Large intestine (tissue), 3 donors: ENCODE data around the gene TLX3. TPM values are rescaled to one million over a fixed set of nuclear protein-coding genes. Genes with fewer than 3 reads are reported as not detected.
"Not testable (repeated sequence)": the region's sequence is repeated elsewhere in the genome, so short reads cannot be mapped to it uniquely, and the experiment has no call there.

Source experiments
- DNase-seq, 2 donors: peaks; one replicate each; pipeline versions ENCODE4 v3.0.0 to v3.0.0-alpha.2; 2013
- H3K27ac ChIP-seq: one replicate; pipeline ENCODE4 v1.5.1; 2013; ENCODE audit warnings: low read length
- H3K27me3 ChIP-seq: 2 replicates; pipeline ENCODE4 v1.6.1; 2013; ENCODE audit warnings: low read length; ENCODE audit not compliant: control insufficient read depth, insufficient read depth
- H3K36me3 ChIP-seq: 2 replicates; pipeline ENCODE4 v1.6.1; 2013; ENCODE audit warnings: low read length; ENCODE audit not compliant: control insufficient read depth, insufficient read depth
- H3K4me1 ChIP-seq: one replicate; pipeline ENCODE4 v1.6.1; 2013; ENCODE audit warnings: low read length; ENCODE audit not compliant: control insufficient read depth, insufficient read depth
- H3K4me3 ChIP-seq: one replicate; pipeline ENCODE4 v1.5.1; 2013; ENCODE audit warnings: low read length
- H3K9me3 ChIP-seq: one replicate; pipeline ENCODE4 v1.6.1; 2013; ENCODE audit warnings: mild to moderate bottlenecking, low read depth, low read length, moderate library complexity; ENCODE audit not compliant: control insufficient read depth
- WGBS: methylation state at CpG from one replicate; pipeline ENCODE4 v1.1.5; 2013; ENCODE audit warnings: low lambda C conversion rate; ENCODE audit not compliant: insufficient coverage; 5-methylcytosine and 5-hydroxymethylcytosine counted together
- polyA plus RNA-seq: library from polyadenylated mRNA; unstranded; fragments of 120-200 nt; gene quantifications from one replicate; pipeline ENCODE4 v1.2.1, GENCODE V29; 2013

Gene TLX3
- polyA plus RNA-seq, 1 donor: not detected

DNA sequence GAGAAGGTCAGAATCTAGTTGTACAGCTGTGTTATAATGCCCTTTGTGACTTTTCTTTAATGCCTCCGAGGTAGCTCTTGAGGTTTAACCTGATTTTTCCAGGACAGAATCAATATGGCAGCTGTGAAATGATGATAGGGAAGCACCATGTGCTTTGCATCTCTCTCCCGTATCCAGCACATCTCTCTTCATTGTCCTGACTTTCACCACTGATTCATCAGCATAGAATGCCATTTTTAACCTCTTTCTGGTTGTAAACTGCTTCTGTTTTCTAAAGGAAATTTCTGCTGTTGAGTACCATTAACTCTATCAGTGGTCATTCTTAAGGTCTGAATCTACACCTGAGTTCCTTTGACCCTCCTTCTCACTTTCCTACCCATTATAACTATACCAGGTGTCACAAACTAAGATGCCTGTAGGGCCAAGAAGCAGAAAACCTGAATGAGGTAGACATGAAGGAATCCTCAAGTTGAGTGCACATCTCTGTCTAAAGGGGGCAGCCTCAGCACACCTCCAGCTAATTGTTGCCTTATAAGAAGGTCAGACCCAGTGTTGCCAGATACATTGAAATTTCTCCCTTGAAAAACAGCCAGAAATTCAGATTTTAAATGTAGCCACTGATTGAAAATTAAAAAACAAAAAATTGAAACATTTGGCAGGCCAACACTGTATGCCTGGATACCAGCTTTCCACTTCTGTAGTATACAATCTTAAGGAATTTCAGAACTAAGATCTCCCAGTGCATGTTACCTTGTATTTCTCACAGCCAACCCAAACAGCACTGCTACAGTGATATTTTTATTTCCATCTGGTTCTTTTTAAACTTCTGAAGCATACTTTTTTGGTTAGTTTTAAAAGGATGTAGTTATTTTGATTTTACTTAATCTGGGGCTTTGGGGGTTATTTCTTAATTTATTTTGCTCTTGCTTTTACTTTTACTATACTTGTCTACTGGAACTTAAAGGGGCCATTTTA lies 35.8 kb upstream of the TLX3 start:
- WGBS: 100% methylated on average over 1 of the region's 2 CpGs
- Histone ChIP-seq H3K27ac (no peak overlapping the region), H3K36me3 (no peaks in the 10 kb centered on the region), H3K9me3 (no peaks in the 10 kb centered on the region), H3K4me1 (no peaks in the 10 kb centered on the region), H3K4me3 (no peak overlapping the region), H3K27me3 (no peaks in the 10 kb centered on the region)
- DNase-seq: peak; percentile 7 to 20

- WGBS: 100% methylated on average over 1 of the region's 5 CpGs
- DNase-seq: no peak
- H3K4me1 ChIP-seq: no peaks in the 10 kb centered on the region
- H3K27ac ChIP-seq: no peak overlapping the region
- no peaks in the 10 kb centered on the region for H3K9me3 ChIP-seq
- no peaks in the 10 kb centered on the region for H3K36me3 ChIP-seq
- H3K4me3 ChIP-seq: no peak overlapping the region
- H3K27me3 ChIP-seq: no peaks in the 10 kb centered on the region
These were observed 33.1 kb upstream of the TLX3 start for GRCh38 chr5:171275841-171276544.

DNA sequence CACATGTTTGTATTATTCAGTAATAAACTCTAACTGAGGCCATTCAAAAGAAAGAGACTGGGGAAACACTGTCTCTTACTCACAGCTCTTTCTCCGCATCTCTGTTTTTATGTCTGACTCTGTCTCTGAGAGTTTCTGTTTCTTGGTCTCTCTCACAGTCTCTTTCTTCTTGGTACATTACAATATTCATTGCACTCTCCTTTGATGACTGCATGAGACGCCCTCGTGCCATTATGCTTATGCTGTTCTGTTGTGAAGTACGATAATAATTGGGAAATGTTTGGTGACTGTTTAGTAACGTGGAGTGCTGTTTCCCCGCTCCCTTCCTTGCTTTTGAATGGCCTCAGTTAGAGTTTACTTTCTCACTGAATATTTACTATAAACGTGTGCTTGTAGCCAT lies 25.3 kb upstream of the TLX3 start:
- Histone ChIP-seq H3K27me3 (no peaks in the 10 kb centered on the region), H3K27ac (no peak overlapping the region), H3K36me3 (no peaks in the 10 kb centered on the region), H3K4me1 (no peaks in the 10 kb centered on the region), H3K9me3 (no peaks in the 10 kb centered on the region), H3K4me3 (no peak overlapping the region)
- WGBS: 80% methylated on average over 2 of the region's 7 CpGs
- DNase-seq: no peak

DNA sequence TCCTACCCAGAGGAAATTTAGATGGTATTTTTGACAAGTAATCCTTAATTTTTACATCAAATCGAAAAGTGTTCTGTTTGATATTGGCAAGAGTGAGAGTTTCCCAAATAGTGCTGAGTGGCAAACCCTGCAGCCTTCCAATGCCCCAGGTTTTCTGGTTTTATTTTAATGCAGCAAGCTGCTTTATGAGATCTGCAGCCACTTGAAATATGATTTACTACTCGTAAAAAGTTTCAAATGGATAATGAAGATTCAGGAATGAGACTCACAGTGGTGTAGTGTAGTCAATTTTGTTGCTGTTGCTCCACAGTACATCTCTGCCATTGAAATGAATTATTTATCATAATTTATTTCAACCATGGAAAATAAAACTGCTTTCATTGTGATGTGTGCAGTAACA lies 23.6 kb upstream of the TLX3 start:
- Histone ChIP-seq H3K27ac (no peak overlapping the region), H3K27me3 (no peaks in the 10 kb centered on the region), H3K4me1 (no peaks in the 10 kb centered on the region), H3K9me3 (no peaks in the 10 kb centered on the region), H3K36me3 (no peaks in the 10 kb centered on the region), H3K4me3 (no peak overlapping the region)
- WGBS: 100% methylated on average over 2 of the region's 2 CpGs
- no peak for DNase-seq

- no peak overlapping the region for H3K27ac ChIP-seq
- no CpG with 5 or more reads among the region's 2 CpGs for WGBS
- H3K36me3 ChIP-seq: no peaks in the 10 kb centered on the region
- H3K4me1 ChIP-seq: no peaks in the 10 kb centered on the region
- H3K27me3 ChIP-seq: no peaks in the 10 kb centered on the region
- H3K9me3 ChIP-seq: no peaks in the 10 kb centered on the region
- no peak for DNase-seq
- no peak overlapping the region for H3K4me3 ChIP-seq
These were observed 21.0 kb upstream of the TLX3 start for GRCh38 chr5:171288066-171288465.

DNA sequence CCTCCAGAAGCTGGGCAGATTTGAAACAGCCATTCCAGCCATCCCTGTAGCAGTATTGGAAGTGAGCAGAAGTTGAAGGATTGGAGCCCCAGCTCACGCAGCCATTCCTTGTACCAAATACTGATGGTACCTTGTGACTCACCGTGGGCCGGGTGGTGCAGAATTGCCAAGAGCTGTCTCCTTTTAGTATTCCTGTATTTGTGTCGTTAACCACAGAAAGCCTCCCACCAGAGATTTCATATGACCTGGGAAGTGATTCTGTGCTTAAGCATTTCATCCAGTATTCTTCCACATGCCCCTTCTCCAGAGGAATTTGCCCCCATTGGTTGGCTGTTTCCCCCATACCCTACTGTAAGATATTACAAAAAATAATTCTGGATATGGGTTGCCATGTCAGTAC lies 17.7 kb upstream of the TLX3 start:
- no peak for DNase-seq
- Histone ChIP-seq H3K4me1 (no peaks in the 10 kb centered on the region), H3K9me3 (no peaks in the 10 kb centered on the region), H3K36me3 (peaks cover 2% of the 10 kb centered on the region), H3K27ac (no peak overlapping the region), H3K27me3 (no peaks in the 10 kb centered on the region), H3K4me3 (no peak overlapping the region)
- WGBS: no CpG with 5 or more reads among the region's 4 CpGs

DNA sequence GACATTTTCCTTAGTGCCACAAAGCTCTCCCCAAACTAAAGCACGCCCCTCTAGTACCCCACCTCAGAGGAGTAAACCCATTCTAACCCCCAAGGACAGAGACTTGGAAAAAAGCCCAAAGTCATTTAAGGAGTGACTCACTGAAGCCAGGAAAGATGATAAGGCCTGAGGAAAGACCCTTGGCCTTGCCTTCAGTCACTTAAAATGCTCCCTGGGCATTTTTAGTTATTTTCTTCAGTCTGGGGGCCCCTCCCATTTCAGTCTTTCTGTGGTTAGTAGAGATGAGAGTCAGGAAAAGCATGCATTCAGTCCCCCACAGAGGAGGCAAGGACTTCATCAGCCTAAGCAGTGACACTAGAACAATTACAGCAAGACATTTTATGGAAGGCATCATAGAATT lies 13.7 kb upstream of the TLX3 start:
- peaks cover 2% of the 10 kb centered on the region for H3K36me3 ChIP-seq
- H3K27ac ChIP-seq: no peak overlapping the region
- H3K4me3 ChIP-seq: no peak overlapping the region
- no peaks in the 10 kb centered on the region for H3K9me3 ChIP-seq
- H3K27me3 ChIP-seq: no peaks in the 10 kb centered on the region
- DNase-seq: peak in 1 of 2 donors; percentile 8
- no CpG with 5 or more reads among the region's 1 CpG for WGBS
- no peaks in the 10 kb centered on the region for H3K4me1 ChIP-seq

GRCh38 chr5:171295801-171296200 lies 13.2 kb upstream of the TLX3 start:
- WGBS: 67% methylated on average over 1 of the region's 5 CpGs
- Histone ChIP-seq H3K27ac (no peak overlapping the region), H3K9me3 (no peaks in the 10 kb centered on the region), H3K4me3 (no peak overlapping the region), H3K4me1 (no peaks in the 10 kb centered on the region), H3K36me3 (peaks cover 2% of the 10 kb centered on the region), H3K27me3 (no peaks in the 10 kb centered on the region)
- peak in 1 of 2 donors; percentile 3 for DNase-seq

DNA sequence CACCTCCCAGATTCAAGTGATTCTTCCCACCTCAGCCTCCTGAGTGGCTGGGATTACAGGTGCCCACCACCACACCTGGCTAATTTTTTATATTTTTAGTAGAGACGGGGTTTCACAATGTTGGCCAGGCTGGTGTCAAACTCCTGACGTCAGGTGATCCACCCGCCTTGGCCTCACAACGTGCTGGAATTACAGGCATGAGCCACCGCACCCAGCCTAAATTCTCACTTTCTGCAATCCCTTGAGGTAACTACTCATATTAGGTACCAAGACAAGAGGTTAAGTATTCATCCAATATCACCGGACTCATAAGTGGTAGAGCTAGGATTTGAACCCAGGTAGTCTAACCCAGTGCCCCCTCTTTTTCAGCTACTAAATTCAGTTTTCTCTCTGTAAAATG lies 11.1 kb upstream of the TLX3 start:
- DNase-seq, H3K27ac ChIP-seq, H3K9me3 ChIP-seq, H3K4me1 ChIP-seq, H3K27me3 ChIP-seq, H3K4me3 ChIP-seq, H3K36me3 ChIP-seq: not testable (repeated sequence)
- WGBS: no CpG with 5 or more reads among the region's 6 CpGs

- Histone ChIP-seq H3K27me3 (peaks cover 7% of the 10 kb centered on the region), H3K4me3 (no peak overlapping the region), H3K36me3 (peaks cover under 1% of the 10 kb centered on the region), H3K27ac (no peak overlapping the region), H3K4me1 (no peaks in the 10 kb centered on the region), H3K9me3 (no peaks in the 10 kb centered on the region)
- WGBS: no CpG with 5 or more reads among the region's 4 CpGs
- no peak for DNase-seq
These were observed 9.8 kb upstream of the TLX3 start for GRCh38 chr5:171299228-171299627.
